ENCODE data around the gene HDAC9.

Gene HDAC9

DNA sequence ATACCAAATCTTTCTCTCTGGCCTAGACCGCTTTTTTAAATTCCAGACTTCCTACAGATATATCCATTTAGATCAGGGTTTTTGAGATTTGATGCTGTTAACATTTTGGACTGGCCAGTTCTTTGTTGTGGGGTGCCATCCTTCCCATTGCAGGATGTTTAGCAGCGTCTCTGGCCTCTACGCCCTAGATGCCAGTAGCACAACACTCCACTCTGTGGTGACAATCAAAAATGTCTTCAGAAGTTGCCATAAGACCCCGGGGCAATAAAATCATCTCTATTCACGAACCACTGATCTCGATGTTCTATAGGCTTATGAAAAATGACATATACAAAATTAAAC lies 46.3 kb downstream of the HDAC9 start:
- no peak for DNase-seq (ENCODE audit: low read depth, low spot score)
- no peak for TF ChIP-seq POLR2AphosphoS5 (IDR thresholded peaks at IDR 0.05; ENCODE audit: borderline replicate concordance, low read depth, low read length)
- TF ChIP-seq FOXP2 (optimal IDR thresholded peaks at IDR 0.05; ENCODE audit: control extremely low read depth, extremely low read length, insufficient read depth), result no peak
- no peak for TF ChIP-seq EZH2 (IDR thresholded peaks at IDR 0.05)
- H3K4me3 ChIP-seq, result peak overlapping the region; percentile 51
- H3K9me3 ChIP-seq (ENCODE audit: low read depth, low read length), result no peaks in the 10 kb centered on the region
- H3K36me3 ChIP-seq (ENCODE audit: insufficient read depth, low read length), result no peaks in the 10 kb centered on the region; the same call in 1 of the 2 replicates
- H3K27ac ChIP-seq, result peak overlapping the region; percentile 89
- peak overlapping the region; percentile 37 for H3K9ac ChIP-seq (ENCODE audit: insufficient read length)

DNA sequence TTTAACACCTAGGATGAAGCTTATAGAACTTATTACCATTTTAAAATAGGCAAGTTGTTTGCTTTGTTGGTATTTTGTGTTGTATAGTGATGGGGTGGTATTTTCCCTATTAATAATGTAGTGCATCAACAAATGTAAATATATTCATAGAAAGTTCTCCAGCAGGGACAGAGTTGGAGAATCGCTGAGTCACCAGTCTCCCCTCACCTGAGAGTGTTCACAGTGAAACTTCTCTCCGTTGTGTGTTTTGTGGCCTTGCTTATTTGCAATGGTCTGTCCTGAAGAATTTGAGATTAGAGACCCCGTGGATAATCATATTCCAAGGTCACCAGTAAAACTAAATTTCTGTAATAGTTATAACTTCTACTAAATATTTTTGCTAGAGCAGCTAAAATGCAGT lies 51.0 kb downstream of the HDAC9 start:
- no peak for TF ChIP-seq POLR2AphosphoS5 (IDR thresholded peaks at IDR 0.05; ENCODE audit: borderline replicate concordance, low read depth, low read length)
- TF ChIP-seq EZH2 (IDR thresholded peaks at IDR 0.05), result no peak
- no peak for TF ChIP-seq FOXP2 (optimal IDR thresholded peaks at IDR 0.05; ENCODE audit: control extremely low read depth, extremely low read length, insufficient read depth)
- no peaks in the 10 kb centered on the region for H3K9me3 ChIP-seq (ENCODE audit: low read depth, low read length)
- H3K36me3 ChIP-seq (ENCODE audit: insufficient read depth, low read length), result no peaks in the 10 kb centered on the region; the same call in 1 of the 2 replicates
- H3K4me3 ChIP-seq, result no peak overlapping the region
- H3K9ac ChIP-seq (ENCODE audit: insufficient read length), result peak overlapping the region; percentile 49
- H3K27ac ChIP-seq, result peak overlapping the region; percentile 95
- DNase-seq (ENCODE audit: low read depth, low spot score), result no peak

DNA sequence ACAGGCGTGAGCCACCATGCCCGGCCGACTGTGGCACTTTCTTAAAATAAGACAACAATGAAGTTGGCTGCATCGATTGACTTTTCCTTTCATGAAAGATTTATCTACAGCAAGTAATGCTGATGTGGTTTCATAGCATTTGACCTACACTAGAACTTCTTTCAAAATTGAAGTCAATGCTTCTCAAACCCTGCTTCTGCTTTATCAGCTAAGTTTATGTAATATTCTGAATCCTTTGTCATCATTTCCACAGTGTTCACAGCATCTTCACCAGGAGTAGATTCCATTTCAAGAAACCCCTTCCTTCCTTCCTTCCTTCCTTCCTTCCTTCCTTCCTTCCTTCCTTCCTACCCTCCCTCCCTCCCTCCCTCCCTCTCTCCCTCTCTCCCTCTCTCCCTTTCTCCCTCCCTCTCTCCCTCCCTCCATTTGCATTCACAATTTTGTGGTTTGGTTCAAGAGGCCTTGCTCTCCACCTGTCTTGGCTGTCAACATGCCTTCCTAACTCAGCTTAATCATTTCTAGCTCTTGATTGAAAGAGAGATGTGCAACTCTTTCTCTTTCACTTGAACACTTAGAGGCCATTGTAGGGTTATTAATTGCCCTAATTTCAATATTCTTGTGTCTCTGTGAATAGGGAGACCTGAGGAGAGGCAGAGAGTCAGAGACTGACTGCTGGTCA lies 52.1 kb downstream of the HDAC9 start:
- peak overlapping the region; percentile 99 for H3K27ac ChIP-seq
- DNase-seq (ENCODE audit: low read depth, low spot score), result peak; percentile 97
- H3K9me3 ChIP-seq (ENCODE audit: low read depth, low read length), result no peaks in the 10 kb centered on the region
- TF ChIP-seq EZH2 (IDR thresholded peaks at IDR 0.05) (no peak), POLR2AphosphoS5 (IDR thresholded peaks at IDR 0.05; ENCODE audit: borderline replicate concordance, low read depth, low read length) (peak; percentile 62; the same call in 1 of the 2 replicates), FOXP2 (optimal IDR thresholded peaks at IDR 0.05; ENCODE audit: control extremely low read depth, extremely low read length, insufficient read depth) (no peak)
- H3K9ac ChIP-seq (ENCODE audit: insufficient read length), result peak overlapping the region; percentile 60
- H3K36me3 ChIP-seq (ENCODE audit: insufficient read depth, low read length), result no peaks in the 10 kb centered on the region; the same call in 1 of the 2 replicates
- peak overlapping the region; percentile 61 for H3K4me3 ChIP-seq

DNA sequence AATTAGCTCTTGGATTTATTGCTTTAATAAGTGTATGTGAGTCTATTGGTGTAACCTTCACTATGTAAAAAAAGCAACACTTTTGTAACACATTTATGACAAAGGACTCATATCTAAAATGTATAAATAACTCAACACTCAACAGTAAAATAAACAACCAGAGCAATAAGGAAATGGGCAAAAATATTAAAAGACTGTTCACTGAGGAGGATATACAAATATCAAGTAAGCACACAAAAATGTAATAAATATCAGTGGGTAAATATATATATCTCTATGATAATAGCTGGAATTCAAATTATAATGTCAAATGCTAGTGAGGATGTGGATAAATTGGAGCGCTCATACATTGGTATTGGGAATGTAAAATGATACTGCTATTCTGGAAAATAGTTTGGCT lies 53.0 kb downstream of the HDAC9 start:
- TF ChIP-seq POLR2AphosphoS5 (IDR thresholded peaks at IDR 0.05; ENCODE audit: borderline replicate concordance, low read depth, low read length), result no peak
- no peak for TF ChIP-seq EZH2 (IDR thresholded peaks at IDR 0.05)
- no peak for TF ChIP-seq FOXP2 (optimal IDR thresholded peaks at IDR 0.05; ENCODE audit: control extremely low read depth, extremely low read length, insufficient read depth)
- H3K4me3 ChIP-seq, result peak overlapping the region; percentile 61
- H3K9me3 ChIP-seq (ENCODE audit: low read depth, low read length), result no peaks in the 10 kb centered on the region
- peak overlapping the region; percentile 60 for H3K9ac ChIP-seq (ENCODE audit: insufficient read length)
- no peaks in the 10 kb centered on the region; the same call in 1 of the 2 replicates for H3K36me3 ChIP-seq (ENCODE audit: insufficient read depth, low read length)
- no peak for DNase-seq (ENCODE audit: low read depth, low spot score)
- H3K27ac ChIP-seq, result peak overlapping the region; percentile 99

DNA sequence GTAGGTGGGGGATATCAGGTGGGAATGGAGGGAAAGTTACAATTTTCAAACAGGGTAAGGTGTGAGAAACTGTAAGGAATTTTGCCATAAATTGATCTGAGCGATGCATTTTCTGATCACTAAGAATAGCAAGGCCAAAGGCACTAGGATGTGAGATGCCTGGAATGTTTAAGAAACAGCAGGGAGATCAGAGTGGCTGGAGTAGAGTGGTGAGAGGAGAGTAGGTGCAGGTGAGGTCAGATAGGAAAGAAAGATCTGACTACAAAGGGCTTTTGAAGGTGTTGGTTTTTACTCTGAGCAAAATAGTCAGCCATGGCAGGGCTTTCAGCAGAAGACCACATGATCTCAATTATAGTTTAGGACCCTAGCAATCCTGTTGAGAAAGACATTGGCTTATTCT lies 55.0 kb downstream of the HDAC9 start:
- Histone ChIP-seq H3K27ac (peak overlapping the region; percentile 99), H3K4me3 (no peak overlapping the region), H3K36me3 (ENCODE audit: insufficient read depth, low read length) (no peaks in the 10 kb centered on the region; the same call in 1 of the 2 replicates), H3K9ac (ENCODE audit: insufficient read length) (no peak overlapping the region), H3K9me3 (ENCODE audit: low read depth, low read length) (no peaks in the 10 kb centered on the region)
- DNase-seq (ENCODE audit: low read depth, low spot score), result no peak
- TF ChIP-seq FOXP2 (optimal IDR thresholded peaks at IDR 0.05; ENCODE audit: control extremely low read depth, extremely low read length, insufficient read depth) (no peak), EZH2 (IDR thresholded peaks at IDR 0.05) (no peak), POLR2AphosphoS5 (IDR thresholded peaks at IDR 0.05; ENCODE audit: borderline replicate concordance, low read depth, low read length) (no peak)

DNA sequence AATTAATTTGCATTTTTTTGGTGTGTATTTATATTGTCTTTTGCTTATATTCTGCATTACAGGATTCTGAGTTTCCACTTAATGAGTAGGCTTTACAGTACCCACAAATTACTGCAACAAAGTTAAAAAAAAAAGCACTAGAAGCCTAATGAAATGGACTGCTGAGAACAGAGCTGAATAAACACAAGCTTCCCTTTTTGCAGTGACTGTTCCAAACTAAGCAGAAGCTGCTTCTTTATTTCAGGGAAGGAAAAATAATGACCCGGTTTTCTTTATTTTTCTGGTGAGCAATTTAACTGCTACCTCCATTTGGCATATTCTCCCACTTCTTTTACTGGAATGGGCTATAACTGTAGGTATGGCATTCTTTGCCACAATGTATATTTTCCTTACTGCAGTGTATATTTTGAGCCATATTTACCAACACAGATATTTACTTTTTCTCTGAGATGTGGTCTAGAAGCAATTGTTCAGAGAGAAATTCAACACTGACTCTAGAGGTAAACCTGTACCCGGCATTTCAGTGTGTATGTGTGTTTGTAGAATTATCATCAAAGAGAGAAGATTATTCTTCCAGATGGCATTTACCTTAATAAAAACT lies 56.9 kb downstream of the HDAC9 start:
- H3K4me3 ChIP-seq, result peak overlapping the region; percentile 68
- TF ChIP-seq FOXP2 (optimal IDR thresholded peaks at IDR 0.05; ENCODE audit: control extremely low read depth, extremely low read length, insufficient read depth), result no peak
- no peak for TF ChIP-seq POLR2AphosphoS5 (IDR thresholded peaks at IDR 0.05; ENCODE audit: borderline replicate concordance, low read depth, low read length)
- TF ChIP-seq EZH2 (IDR thresholded peaks at IDR 0.05), result no peak
- H3K9me3 ChIP-seq (ENCODE audit: low read depth, low read length), result no peaks in the 10 kb centered on the region
- peak overlapping the region; percentile 68 for H3K9ac ChIP-seq (ENCODE audit: insufficient read length)
- no peaks in the 10 kb centered on the region; the same call in 1 of the 2 replicates for H3K36me3 ChIP-seq (ENCODE audit: insufficient read depth, low read length)
- peak overlapping the region; percentile 99 for H3K27ac ChIP-seq
- no peak for DNase-seq (ENCODE audit: low read depth, low spot score)

DNA sequence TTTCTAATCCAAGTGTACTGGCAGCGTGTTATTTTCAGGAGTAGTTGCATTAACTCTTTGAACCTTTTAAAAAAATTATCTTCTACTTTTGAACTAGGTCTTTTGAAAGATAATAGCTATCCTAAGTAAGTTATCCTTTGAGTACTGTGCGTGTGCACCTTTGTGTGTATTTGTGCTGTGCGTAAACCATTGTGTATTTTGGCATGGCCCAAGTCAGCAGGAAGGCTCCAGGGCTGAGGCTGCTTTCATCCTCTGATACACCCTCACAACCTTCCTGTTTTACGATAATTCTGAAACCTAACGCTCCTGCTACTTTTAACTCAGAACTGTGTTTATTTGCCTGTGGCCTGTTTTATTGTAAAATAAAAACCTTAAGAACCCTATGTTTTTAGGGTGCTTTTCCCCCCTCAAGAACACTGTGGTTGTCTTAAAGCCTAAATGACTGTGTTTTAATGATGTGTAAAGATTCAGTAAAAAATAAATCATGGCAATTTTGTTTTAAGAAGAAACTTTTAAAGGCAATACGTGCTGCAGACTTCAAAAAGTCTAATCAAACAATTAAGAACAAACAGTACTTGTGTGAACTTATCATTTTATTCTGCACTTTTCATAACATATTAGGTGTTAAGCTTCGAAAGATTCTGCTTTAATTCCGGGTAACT lies 57.5 kb downstream of the HDAC9 start:
- DNase-seq (ENCODE audit: low read depth, low spot score), result no peak
- H3K4me3 ChIP-seq, result peak overlapping the region; percentile 68
- H3K27ac ChIP-seq, result peak overlapping the region; percentile 99
- H3K9me3 ChIP-seq (ENCODE audit: low read depth, low read length), result no peaks in the 10 kb centered on the region
- H3K9ac ChIP-seq (ENCODE audit: insufficient read length), result peak overlapping the region; percentile 68
- TF ChIP-seq POLR2AphosphoS5 (IDR thresholded peaks at IDR 0.05; ENCODE audit: borderline replicate concordance, low read depth, low read length), result no peak
- TF ChIP-seq FOXP2 (optimal IDR thresholded peaks at IDR 0.05; ENCODE audit: control extremely low read depth, extremely low read length, insufficient read depth), result no peak
- no peak for TF ChIP-seq EZH2 (IDR thresholded peaks at IDR 0.05)
- H3K36me3 ChIP-seq (ENCODE audit: insufficient read depth, low read length), result no peaks in the 10 kb centered on the region; the same call in 1 of the 2 replicates

DNA sequence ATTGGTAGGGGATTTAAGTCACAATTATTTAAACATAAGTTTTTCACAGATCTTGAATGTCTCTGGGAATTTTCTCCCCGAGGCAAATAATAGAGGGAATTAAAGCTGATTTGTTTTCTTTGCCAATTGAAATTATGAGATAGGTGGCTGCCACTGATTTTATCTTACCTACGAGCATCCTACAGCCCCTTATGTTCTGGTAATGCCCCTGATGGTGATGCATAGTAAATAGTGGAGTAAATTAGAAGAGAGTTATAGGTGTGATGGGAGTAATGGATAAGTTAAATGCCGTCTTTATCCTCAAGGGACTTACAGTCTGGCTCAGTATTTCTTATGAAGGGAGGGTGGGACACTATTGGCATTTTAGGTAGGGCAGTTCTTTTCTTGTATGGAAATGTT lies 58.1 kb downstream of the HDAC9 start:
- no peaks in the 10 kb centered on the region for H3K9me3 ChIP-seq (ENCODE audit: low read depth, low read length)
- no peaks in the 10 kb centered on the region; the same call in 1 of the 2 replicates for H3K36me3 ChIP-seq (ENCODE audit: insufficient read depth, low read length)
- DNase-seq (ENCODE audit: low read depth, low spot score), result no peak
- TF ChIP-seq FOXP2 (optimal IDR thresholded peaks at IDR 0.05; ENCODE audit: control extremely low read depth, extremely low read length, insufficient read depth), result no peak
- no peak for TF ChIP-seq POLR2AphosphoS5 (IDR thresholded peaks at IDR 0.05; ENCODE audit: borderline replicate concordance, low read depth, low read length)
- no peak for TF ChIP-seq EZH2 (IDR thresholded peaks at IDR 0.05)
- H3K27ac ChIP-seq, result peak overlapping the region; percentile 99
- H3K9ac ChIP-seq (ENCODE audit: insufficient read length), result peak overlapping the region; percentile 68
- H3K4me3 ChIP-seq, result peak overlapping the region; percentile 68

Measured in SK-N-MC (cell line).